Activated CD8-positive, alpha-beta memory T cell treated with anti-CD3 and anti-CD28 coated beads for 48 hours (primary cell): Measurements from ENCODE around the gene TMPRSS5.

Source experiments
- DNase-seq, 3 experiments: peaks; one replicate each; pipeline ENCODE4 v3.0.0-alpha.2; 2020; ENCODE audit warnings: low read depth in 2 of 3, low spot score in 2 of 3

The TMPRSS5 gene

GRCh38 chr11:113670149-113670830 lies 35.8 kb downstream of the TMPRSS5 start:
- DNase-seq = no peak

GRCh38 chr11:113668255-113668654 lies 37.9 kb downstream of the TMPRSS5 start:
- DNase-seq = no peak

DNA sequence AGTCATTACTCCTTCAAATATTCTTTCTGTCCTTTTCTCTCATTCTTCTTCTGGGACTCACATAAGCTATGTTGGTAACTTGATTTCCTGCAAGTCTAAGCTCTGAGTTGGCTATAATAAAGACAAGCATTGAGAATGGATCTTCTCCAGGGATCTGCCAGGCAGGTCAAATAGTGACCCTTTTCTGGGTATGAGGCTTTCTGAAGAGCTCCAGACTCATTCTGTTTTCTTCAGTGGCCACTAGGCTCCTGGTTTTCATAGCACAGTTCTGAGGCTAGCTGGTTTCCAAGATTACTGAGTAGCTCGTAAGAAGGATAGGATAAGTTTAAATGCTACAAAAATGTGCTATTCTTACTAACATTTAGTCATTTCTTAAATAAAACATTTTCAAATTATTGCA lies 38.3 kb downstream of the TMPRSS5 start:
- no peak for DNase-seq

- no peak for DNase-seq
Measured at GRCh38 chr11:113666584-113666983, 39.5 kb downstream of the TMPRSS5 start.

DNA sequence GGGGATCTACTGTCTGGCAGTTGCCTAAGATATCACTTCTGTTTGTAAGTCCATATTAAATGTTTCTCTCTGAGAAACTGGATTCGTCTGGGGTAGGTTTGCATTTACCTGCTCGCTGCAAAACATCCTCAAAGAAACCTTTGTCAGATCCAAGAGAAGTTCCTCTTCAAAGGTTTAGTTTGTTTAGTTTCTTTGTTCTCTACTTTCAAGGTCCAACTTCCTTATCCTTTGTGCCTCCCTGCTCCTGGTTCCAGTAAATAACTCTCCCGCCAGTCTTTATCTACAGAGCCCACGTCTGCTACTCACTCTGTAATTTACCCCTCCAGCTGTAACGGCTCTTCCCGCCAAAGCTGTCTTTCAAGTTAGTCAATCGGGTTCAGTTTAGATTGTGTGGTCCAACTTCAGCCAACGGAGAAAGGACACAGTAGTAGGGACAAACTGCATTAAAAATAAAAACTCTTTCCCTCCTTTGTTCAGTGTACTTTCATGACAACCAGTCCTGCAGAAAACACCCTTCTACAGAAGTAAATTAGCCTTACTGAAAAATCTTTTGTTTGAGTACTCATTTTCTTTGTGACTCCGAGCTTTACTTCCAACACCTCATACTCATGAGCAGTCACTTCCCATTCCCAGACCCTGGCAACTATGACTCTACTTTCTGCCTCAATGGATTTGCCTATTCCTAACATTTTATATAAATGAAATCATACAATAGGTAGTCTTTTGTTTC lies 41.0 kb downstream of the TMPRSS5 start:
- DNase-seq = no peak

DNA sequence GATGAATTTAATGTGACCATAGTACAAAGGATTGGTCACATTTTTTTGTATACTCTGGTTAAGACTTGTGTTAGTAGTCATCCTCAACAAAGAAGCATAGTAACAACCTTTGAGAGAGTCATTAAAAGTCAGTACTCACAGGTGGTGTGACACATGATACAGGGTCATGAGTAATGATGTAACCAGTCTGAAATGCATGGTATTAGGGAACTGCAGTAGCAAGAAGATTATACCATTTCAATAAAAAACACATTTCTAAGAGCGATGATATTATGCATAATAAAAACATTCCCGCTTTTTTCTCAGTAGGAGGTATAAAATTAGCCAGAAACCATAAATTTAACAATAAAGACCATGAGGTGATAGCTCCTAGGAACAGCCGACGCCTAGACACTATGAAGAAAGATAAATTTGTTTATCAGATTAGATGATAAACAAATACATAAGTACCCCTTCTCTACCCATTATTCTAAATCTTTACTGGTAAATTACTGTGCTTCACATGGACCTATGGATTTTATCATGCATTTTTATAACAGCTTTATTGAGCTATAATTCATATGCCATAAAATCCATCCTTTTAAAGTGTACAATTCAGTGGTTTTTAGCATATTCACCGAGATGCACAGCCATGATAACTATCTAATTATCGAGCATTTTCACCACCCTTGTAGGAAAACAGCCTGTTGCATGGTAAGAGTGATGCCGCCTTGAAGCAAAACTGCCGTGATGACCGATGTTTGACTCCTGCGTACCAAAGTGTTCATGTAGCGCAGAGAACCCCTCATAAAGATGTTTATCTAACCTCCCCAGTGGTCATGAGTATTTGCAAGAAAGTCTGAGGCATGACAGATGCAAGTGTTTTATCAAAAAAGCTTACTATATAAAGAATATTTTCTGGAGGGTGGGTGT lies 41.8 kb downstream of the TMPRSS5 start:
- DNase-seq = no peak

GRCh38 chr11:113663567-113663966 lies 42.5 kb downstream of the TMPRSS5 start:
- no peak for DNase-seq

DNA sequence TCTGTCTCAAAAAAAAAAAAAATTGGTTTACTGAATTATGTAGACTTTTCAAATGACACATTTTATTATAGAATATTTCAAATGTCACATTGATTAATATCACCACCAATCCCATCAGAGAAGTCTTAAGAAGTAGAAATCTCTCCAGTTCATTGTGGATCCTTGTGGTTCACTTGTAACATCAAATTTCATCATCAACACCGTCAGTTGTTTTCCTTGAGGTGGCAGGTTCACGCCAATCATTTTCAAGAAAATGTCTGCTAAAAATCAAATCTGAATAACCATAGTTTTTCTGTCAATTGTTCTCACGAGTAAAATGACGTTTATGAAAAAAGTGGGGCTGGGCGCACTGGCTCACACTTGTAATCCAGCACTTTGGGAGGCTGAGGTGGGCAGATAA lies 50.3 kb downstream of the TMPRSS5 start:
- DNase-seq = no peak

GRCh38 chr11:113651023-113651422 lies 55.1 kb downstream of the TMPRSS5 start:
- DNase-seq = no peak

DNA sequence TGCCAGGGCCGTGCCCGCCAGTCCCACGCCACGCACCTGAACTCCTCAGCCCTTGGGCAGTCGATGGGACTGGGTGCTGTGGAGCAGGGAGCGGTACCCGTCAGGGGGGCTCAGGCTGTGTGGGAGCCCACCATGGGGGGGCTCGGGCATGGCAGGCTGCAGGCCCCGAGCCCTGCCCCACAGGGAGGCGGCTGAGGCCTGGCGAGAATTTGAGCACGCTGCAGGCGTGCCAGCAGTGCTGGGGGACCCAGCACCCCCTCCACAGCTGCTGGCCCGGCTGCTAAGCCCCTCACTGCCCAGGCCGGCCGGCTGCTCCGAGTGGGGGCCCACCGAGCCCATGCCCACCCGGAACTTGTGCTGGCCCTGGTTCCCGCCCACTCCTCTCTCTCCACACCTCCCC lies 56.8 kb downstream of the TMPRSS5 start:
- DNase-seq = no peak

- DNase-seq = no peak
Measured at GRCh38 chr11:113647856-113648255, 58.3 kb downstream of the TMPRSS5 start.

GRCh38 chr11:113647108-113647507 lies 59.0 kb downstream of the TMPRSS5 start:
- no peak for DNase-seq

DNA sequence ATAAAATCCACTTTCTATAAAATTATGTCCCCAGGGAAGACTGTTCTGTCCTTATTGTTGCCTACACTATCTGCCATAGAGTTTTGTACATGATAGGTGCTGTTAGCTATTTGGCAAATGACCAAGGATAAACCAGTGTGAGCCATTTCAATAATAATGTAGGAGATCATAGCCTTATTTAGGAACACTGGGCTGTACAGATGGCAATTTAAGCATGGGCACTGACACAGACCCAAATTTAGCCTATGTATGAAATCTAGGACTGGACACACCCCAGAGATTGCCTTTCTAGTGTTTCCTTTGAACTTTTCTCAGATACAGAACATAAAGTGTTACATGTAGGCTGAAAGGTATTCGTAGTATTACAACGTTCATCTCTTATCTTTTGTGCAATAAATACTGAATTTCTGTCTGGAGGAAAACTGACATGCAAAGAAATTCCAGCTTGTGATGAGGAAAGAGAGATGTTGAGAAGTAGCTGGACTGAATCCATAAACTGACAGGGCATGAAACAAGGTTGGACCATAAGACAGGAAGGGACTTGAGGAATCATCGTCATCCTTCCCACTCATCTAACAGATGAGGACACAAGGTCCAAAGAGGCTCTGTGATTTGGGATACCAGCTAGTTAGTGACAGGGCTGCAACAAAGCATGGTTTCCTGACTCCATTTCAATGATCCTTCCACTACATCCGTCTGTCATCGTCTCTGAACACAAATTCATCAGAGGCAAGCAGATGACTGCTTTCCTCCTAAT lies 60.3 kb downstream of the TMPRSS5 start:
- DNase-seq = no peak

GRCh38 chr11:113644605-113645004 lies 61.5 kb downstream of the TMPRSS5 start:
- no peak for DNase-seq

DNA sequence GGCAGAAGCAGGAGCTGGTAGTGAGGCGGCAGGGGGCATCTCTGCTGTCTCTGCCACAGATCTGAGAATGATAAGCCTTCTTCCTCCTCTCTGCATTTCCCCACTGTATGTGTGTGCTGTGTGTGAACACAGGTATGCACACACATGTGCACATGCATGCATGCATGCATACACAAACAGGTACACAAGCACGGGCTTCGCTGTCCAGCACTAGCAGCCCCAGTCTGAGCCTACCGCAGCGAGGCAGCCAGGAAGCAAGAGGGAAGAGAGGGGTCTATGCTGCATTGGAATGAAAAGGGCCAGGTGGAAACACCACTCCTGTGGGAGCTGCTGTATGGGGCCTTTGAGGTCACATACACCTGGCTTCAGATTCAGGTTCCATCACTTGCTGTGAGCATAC lies 62.4 kb downstream of the TMPRSS5 start:
- no peak for DNase-seq

DNA sequence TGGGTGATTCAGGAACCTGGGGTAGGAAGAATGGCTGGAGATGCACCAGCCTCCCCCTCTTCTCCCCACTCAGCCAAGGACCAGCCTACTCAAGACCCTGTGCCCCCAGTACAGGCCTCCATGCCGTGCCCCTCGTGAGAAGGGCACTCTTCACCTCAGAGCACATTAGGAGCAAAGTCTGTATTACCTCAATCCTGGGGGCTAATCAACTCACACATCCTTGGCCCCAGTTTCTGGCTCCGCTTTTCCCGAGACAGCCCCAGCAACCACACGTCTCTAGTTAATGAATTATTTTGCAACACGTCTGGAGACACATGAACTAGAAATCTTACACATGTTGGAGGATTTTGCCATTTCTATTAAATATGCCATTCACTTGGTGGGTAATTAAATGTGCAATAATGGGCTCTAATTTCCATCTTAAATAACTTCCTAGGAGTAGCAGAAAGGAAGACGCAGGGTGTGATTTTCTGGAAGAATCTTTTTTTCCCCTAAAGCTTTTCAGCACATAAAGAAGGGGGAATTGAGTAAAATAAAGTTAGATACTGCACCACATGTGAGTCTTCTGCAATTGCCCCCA lies 63.0 kb downstream of the TMPRSS5 start:
- no peak for DNase-seq

DNA sequence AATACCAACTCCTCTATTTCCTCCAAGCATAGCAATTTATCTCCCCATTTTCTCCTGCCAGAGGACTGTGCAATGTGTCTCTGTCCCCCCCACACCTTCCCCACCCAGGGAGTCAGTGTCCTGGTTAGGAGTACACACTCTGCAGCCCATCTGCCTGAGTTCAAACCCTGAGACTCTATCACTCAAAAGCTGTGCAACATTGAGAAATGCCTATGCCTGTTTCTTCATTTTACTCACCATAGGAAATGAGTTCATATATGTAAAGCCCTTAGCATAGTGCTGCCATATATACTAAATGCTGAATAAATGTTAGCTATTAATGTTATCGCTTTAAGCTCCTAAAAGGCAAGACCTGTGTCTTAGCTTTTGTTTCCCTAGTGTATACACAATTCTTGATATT lies 64.0 kb downstream of the TMPRSS5 start:
- DNase-seq = no peak

GRCh38 chr11:113638376-113638775 lies 67.7 kb downstream of the TMPRSS5 start:
- no peak for DNase-seq

GRCh38 chr11:113637636-113638035 lies 68.5 kb downstream of the TMPRSS5 start:
- no peak for DNase-seq
